Mesothelial cell of epicardium (in vitro differentiated cells): ENCODE data around the gene SLC23A3. TPM values are rescaled to one million over a fixed set of nuclear protein-coding genes. Genes with fewer than 3 reads are reported as not detected.

Source experiments
- DNase-seq, 2 experiments: peaks; one replicate each; pipeline ENCODE4 v3.0.0; 2021; ENCODE audit warnings: low spot score in 2 of 2; ENCODE audit not compliant: unreplicated experiment in 2 of 2
- H3K27ac Mint-ChIP-seq: 2 replicates; pipeline ENCODE4 v1.8.0; 2021; ENCODE audit warnings: mixed read lengths
- H3K27me3 Mint-ChIP-seq: 2 replicates; pipeline ENCODE4 v1.8.0; 2021; ENCODE audit warnings: low read depth, mixed read lengths
- H3K36me3 Mint-ChIP-seq: 2 replicates; pipeline ENCODE4 v1.8.0; 2021; ENCODE audit warnings: mixed read lengths
- H3K4me1 Mint-ChIP-seq: 2 replicates; pipeline ENCODE4 v1.8.0; 2021; ENCODE audit warnings: mixed read lengths
- H3K4me3 Mint-ChIP-seq: 2 replicates; pipeline ENCODE4 v1.8.0; 2021; ENCODE audit warnings: mild to moderate bottlenecking, moderate library complexity, mixed read lengths
- H3K9me3 Mint-ChIP-seq: 2 replicates; pipeline ENCODE4 v1.8.0; 2021; ENCODE audit warnings: mixed read lengths
- total RNA-seq: library from RNA; stranded (reverse); gene quantifications from 3 replicates; pipeline ENCODE4 v1.2.1, GENCODE V29; 2021
- TF ChIP-seq, protein P1 (sequence below): fragments of 200-600 bp; sonication (generic); IDR thresholded peaks from one replicate; pipeline ENCODE4 v1.5.0; 2021; ENCODE audit warnings: antibody characterized with exemption; ENCODE audit not compliant: unreplicated experiment

SLC23A3 gene
- 1.6 to 2.6 TPM (median 1.7 TPM) in 3 replicates for total RNA-seq

DNA sequence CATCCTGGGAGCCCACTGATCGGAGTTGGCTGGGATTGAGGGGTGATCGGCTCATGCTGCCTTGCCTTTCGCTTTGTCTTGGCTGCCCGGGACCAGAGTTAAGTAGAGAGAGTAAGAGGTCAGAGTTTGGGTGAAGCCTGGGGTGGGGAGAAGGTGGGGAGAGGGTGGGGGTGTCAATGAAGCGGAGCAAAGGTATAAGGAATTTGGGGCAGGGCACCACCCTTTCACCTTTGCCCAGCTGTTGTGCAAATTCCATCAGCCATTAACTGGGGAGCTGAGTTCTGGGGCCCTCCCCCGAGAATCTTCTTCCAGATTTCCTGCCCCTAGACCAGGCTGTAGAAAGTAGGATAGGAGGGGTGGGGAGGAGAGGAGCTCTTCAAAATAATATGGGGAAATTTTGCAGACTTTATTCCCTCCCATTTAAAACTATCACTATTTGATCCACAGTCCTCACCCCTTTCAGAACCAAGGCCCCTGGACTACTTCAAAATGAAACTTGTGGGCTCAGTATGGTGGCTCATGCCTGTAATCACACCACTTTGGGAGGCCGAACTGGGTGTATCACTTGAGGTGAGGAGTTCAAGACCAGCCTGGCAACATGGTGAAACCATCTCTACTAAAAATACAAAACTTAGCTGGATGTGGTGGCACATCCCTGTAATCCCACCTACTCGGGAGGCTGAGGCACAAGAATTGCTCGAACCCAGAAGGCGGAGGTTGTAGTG lies at the start of gene SLC23A3:
SLC23A3 (minus strand) TSS at position 100 of the 725 bp plus-strand sequence; CDS start at position 55, 45 bp downstream.
- H3K27ac Mint-ChIP-seq: no peak within 1 kb of the TSS
- DNase-seq: no peak
- H3K36me3 Mint-ChIP-seq: peaks cover 10% of the 10 kb centered on the region
- H3K4me3 Mint-ChIP-seq: no peak within 1 kb of the TSS
- peaks cover 4% of the 10 kb centered on the region for H3K4me1 Mint-ChIP-seq
- H3K27me3 Mint-ChIP-seq: no peaks in the 10 kb centered on the region
- H3K9me3 Mint-ChIP-seq: no peaks in the 10 kb centered on the region
- TF ChIP-seq, protein P1, sequence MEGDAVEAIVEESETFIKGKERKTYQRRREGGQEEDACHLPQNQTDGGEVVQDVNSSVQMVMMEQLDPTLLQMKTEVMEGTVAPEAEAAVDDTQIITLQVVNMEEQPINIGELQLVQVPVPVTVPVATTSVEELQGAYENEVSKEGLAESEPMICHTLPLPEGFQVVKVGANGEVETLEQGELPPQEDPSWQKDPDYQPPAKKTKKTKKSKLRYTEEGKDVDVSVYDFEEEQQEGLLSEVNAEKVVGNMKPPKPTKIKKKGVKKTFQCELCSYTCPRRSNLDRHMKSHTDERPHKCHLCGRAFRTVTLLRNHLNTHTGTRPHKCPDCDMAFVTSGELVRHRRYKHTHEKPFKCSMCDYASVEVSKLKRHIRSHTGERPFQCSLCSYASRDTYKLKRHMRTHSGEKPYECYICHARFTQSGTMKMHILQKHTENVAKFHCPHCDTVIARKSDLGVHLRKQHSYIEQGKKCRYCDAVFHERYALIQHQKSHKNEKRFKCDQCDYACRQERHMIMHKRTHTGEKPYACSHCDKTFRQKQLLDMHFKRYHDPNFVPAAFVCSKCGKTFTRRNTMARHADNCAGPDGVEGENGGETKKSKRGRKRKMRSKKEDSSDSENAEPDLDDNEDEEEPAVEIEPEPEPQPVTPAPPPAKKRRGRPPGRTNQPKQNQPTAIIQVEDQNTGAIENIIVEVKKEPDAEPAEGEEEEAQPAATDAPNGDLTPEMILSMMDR: no peak

GRCh38 chr2:219218732-219219701 lies 49.2 kb upstream of the SLC23A3 start, which contains the start of gene ABCB6:
Gene ABCB6 (minus strand): TSS chr2:219218958. CDS start chr2:219218673, 285 bp downstream.
- peaks cover 23% of the 10 kb centered on the region for H3K4me1 Mint-ChIP-seq
- no peaks in the 10 kb centered on the region for H3K27me3 Mint-ChIP-seq
- H3K27ac Mint-ChIP-seq: peak within 1 kb of the TSS; percentile 97
- H3K4me3 Mint-ChIP-seq: peak within 1 kb of the TSS; percentile 81
- DNase-seq: peak; percentile 91 to 95
- H3K36me3 Mint-ChIP-seq: peaks cover 26% of the 10 kb centered on the region
- TF ChIP-seq, protein P1: no peak
- no peaks in the 10 kb centered on the region for H3K9me3 Mint-ChIP-seq

DNA sequence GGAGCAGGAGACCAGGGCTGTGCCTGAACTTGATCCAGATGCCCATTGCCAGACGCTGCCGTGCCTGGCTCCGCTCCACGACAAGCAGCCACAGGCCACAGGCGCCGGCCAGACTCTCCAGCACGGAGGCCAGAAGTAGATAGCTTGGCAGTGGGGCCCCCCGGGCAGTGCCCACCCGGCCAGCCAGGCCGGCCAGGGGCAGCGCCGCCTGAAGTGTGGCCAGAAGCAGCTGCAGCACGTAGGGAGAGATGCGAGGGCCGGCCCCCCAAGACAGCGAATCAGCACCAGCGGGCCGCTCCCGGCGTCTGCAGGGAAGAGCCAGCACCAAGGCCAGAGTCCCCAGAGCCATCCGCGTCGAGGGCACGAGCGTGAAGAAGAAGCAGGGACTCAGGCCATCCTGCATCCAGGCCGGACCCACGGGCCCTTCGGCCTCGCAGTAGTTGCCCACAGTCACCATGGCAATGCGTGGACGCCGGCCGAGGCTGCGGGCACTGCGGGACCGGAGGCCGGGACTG lies 48.4 kb upstream of the SLC23A3 start:
- peak in 1 of 2 experiments; percentile 74 for DNase-seq
- Mint-ChIP-seq H3K36me3 (peaks cover 25% of the 10 kb centered on the region), H3K9me3 (no peaks in the 10 kb centered on the region), H3K27ac (peak overlapping the region; percentile 97), H3K4me1 (peaks cover 23% of the 10 kb centered on the region), H3K27me3 (no peaks in the 10 kb centered on the region), H3K4me3 (peak overlapping the region; percentile 81)
- TF ChIP-seq, protein P1: no peak

- TF ChIP-seq, protein P1: no peak
- Mint-ChIP-seq H3K36me3 (peaks cover 26% of the 10 kb centered on the region), H3K9me3 (no peaks in the 10 kb centered on the region), H3K4me3 (peak overlapping the region; percentile 34), H3K27me3 (no peaks in the 10 kb centered on the region), H3K4me1 (peaks cover 23% of the 10 kb centered on the region), H3K27ac (no peak overlapping the region)
- DNase-seq: no peak
These were observed 46.7 kb upstream of the SLC23A3 start for GRCh38 chr2:219216535-219216915.

GRCh38 chr2:219215871-219216534 lies 46.2 kb upstream of the SLC23A3 start:
- no peaks in the 10 kb centered on the region for H3K27me3 Mint-ChIP-seq
- peaks cover 22% of the 10 kb centered on the region for H3K36me3 Mint-ChIP-seq
- H3K4me3 Mint-ChIP-seq: no peak overlapping the region
- no peak overlapping the region for H3K27ac Mint-ChIP-seq
- peaks cover 23% of the 10 kb centered on the region for H3K4me1 Mint-ChIP-seq
- no peak for DNase-seq
- TF ChIP-seq, protein P1: no peak
- H3K9me3 Mint-ChIP-seq: no peaks in the 10 kb centered on the region
